ENCODE measurements around the gene ITGA1. TPM values are rescaled to one million over a fixed set of nuclear protein-coding genes. Genes with fewer than 3 reads are reported as not detected.

The ITGA1 gene
- total and polyA plus RNA-seq, 2 donors (not counting 1 experiment from before 2014, with no cell fraction given): 0.74 TPM; not detected in 1

- Histone ChIP-seq H3K4me3 (ENCODE audit: control extremely low read depth in 1 of 5, extremely low read depth in 1 of 5, insufficient read depth in 1 of 5, low read depth in 2 of 5, low read length in 4 of 5) (peak overlapping the region in 4 of 5 experiments; percentile 31 to 56 (median 55)), H3K79me2 (ENCODE audit: control insufficient read depth, insufficient read depth, low read length) (no peaks in the 10 kb centered on the region), H3K4me2 (replicated peaks; ENCODE audit: low read depth, low read length, poor library complexity, severe bottlenecking) (peak overlapping the region; percentile 74), H4K20me1 (ENCODE audit: control insufficient read depth, insufficient read depth, low read length, poor library complexity, severe bottlenecking) (no peaks in the 10 kb centered on the region), H3K36me3 (replicated peaks in 1 of 2; ENCODE audit: control extremely low read depth in 1 of 2, control insufficient read depth in 1 of 2, extremely low read depth in 1 of 2, insufficient read depth in 2 of 2, low read length in 1 of 2) (no peaks in the 10 kb centered on the region), H3K9me3 (ENCODE audit: control extremely low read depth in 1 of 3, control insufficient read depth in 2 of 3, insufficient read depth in 1 of 3, low read length in 2 of 3) (no peaks in the 10 kb centered on the region), H3K27ac (ENCODE audit: low read length in 2 of 2) (no peak overlapping the region), H2AFZ (ENCODE audit: insufficient read depth, low read depth, low read length, poor library complexity, severe bottlenecking) (peak overlapping the region; percentile 76), H3K4me1 (ENCODE audit: control insufficient read depth in 2 of 2, insufficient read depth in 2 of 2, low read length in 2 of 2) (peaks cover 13 to 17% of the 10 kb centered on the region in 2 donors), H3K27me3 (replicated peaks in 1 of 4; ENCODE audit: control extremely low read depth in 1 of 4, control insufficient read depth in 3 of 4, insufficient read depth in 4 of 4, low read length in 3 of 4) (peaks cover 0 to 28% (median 19%) of the 10 kb centered on the region in 4 experiments), H3K9ac (ENCODE audit: low read length) (peak overlapping the region; percentile 55)
- ATAC-seq (ENCODE audit: low read depth) (no peak), DNase-seq (no peak)
- Mint-ChIP-seq H3K27ac (no peak overlapping the region), H3K27me3 (peaks cover 46% of the 10 kb centered on the region), H3K9me3 (ENCODE audit: insufficient read depth) (no peaks in the 10 kb centered on the region), H3K4me3 (peak overlapping the region; percentile 65), H3K4me1 (peaks cover 12% of the 10 kb centered on the region)
- no peak for TF ChIP-seq EZH2 (IDR thresholded peaks at IDR 0.05; ENCODE audit: borderline replicate concordance, insufficient read depth, low read depth, low read length, poor library complexity, severe bottlenecking)
- TF ChIP-seq, protein P1, sequence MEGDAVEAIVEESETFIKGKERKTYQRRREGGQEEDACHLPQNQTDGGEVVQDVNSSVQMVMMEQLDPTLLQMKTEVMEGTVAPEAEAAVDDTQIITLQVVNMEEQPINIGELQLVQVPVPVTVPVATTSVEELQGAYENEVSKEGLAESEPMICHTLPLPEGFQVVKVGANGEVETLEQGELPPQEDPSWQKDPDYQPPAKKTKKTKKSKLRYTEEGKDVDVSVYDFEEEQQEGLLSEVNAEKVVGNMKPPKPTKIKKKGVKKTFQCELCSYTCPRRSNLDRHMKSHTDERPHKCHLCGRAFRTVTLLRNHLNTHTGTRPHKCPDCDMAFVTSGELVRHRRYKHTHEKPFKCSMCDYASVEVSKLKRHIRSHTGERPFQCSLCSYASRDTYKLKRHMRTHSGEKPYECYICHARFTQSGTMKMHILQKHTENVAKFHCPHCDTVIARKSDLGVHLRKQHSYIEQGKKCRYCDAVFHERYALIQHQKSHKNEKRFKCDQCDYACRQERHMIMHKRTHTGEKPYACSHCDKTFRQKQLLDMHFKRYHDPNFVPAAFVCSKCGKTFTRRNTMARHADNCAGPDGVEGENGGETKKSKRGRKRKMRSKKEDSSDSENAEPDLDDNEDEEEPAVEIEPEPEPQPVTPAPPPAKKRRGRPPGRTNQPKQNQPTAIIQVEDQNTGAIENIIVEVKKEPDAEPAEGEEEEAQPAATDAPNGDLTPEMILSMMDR (IDR thresholded peaks at IDR 0.05): no peak
- ChIA-PET CTCF (interaction anchor here (0.7 kb wide), 1 partner anchor 101 kb away, joined by 6 read pairs; no protein-coding TSS in a partner anchor), POLR2A (no interaction called here)
- intact Hi-C loops (cut with micrococcal nuclease): no loop called here
- 2% methylated on average over 19 of the region's 27 CpGs for whole genome bisulfite sequencing (ENCODE audit: insufficient coverage)
These were observed 202.2 kb downstream of the ITGA1 start for GRCh38 chr5:52989781-52990527.

DNA sequence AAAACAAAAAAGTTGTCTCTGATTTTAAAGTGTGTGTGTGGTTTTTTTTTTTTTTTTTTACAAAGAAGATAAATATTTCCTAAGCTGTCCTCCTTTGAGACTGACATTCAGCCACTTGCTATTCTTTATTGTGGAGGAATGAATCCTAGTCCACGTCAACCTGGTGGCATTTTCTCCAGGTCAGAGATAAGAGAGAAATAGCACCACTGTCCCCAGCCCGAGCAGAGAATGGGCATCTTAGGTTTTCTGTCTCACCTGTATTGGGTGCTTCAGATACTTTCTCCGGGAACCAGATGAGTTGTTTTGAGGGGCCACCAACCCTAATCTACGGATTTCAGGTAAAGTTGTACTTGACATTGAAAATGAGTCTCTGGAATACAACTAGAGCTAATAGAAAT is 202.8 kb downstream of the ITGA1 start:
- H3K9ac ChIP-seq (ENCODE audit: low read length): no peak overlapping the region
- H3K79me2 ChIP-seq (ENCODE audit: control insufficient read depth, insufficient read depth, low read length): no peaks in the 10 kb centered on the region
- no peak overlapping the region for H3K4me3 Mint-ChIP-seq
- H3K4me1 Mint-ChIP-seq: peaks cover 12% of the 10 kb centered on the region
- H3K4me3 ChIP-seq (ENCODE audit: control extremely low read depth in 1 of 5, extremely low read depth in 1 of 5, insufficient read depth in 1 of 5, low read depth in 2 of 5, low read length in 4 of 5): no peak overlapping the region
- POLR2A ChIA-PET: no interaction called here
- peaks cover 46% of the 10 kb centered on the region for H3K27me3 Mint-ChIP-seq
- H3K4me2 ChIP-seq (replicated peaks; ENCODE audit: low read depth, low read length, poor library complexity, severe bottlenecking): no peak overlapping the region
- H3K4me1 ChIP-seq (ENCODE audit: control insufficient read depth in 2 of 2, insufficient read depth in 2 of 2, low read length in 2 of 2): peaks cover 13 to 17% of the 10 kb centered on the region in 2 donors
- H3K36me3 ChIP-seq (replicated peaks in 1 of 2; ENCODE audit: control extremely low read depth in 1 of 2, control insufficient read depth in 1 of 2, extremely low read depth in 1 of 2, insufficient read depth in 2 of 2, low read length in 1 of 2): no peaks in the 10 kb centered on the region
- no peak for TF ChIP-seq EZH2 (IDR thresholded peaks at IDR 0.05; ENCODE audit: borderline replicate concordance, insufficient read depth, low read depth, low read length, poor library complexity, severe bottlenecking)
- TF ChIP-seq, protein P1 (IDR thresholded peaks at IDR 0.05): no peak
- CTCF ChIA-PET: interaction anchor here (0.7 kb wide), 1 partner anchor 101 kb away, joined by 6 read pairs; no protein-coding TSS in a partner anchor
- intact Hi-C loops (cut with micrococcal nuclease): no loop called here
- no peaks in the 10 kb centered on the region for H3K9me3 Mint-ChIP-seq (ENCODE audit: insufficient read depth)
- no peak overlapping the region for H3K27ac Mint-ChIP-seq
- H3K27ac ChIP-seq (ENCODE audit: low read length in 2 of 2): no peak overlapping the region
- 93% methylated on average over 2 of the region's 4 CpGs for WGBS (ENCODE audit: insufficient coverage)
- H3K9me3 ChIP-seq (ENCODE audit: control extremely low read depth in 1 of 3, control insufficient read depth in 2 of 3, insufficient read depth in 1 of 3, low read length in 2 of 3): no peaks in the 10 kb centered on the region
- no peaks in the 10 kb centered on the region for H4K20me1 ChIP-seq (ENCODE audit: control insufficient read depth, insufficient read depth, low read length, poor library complexity, severe bottlenecking)
- no peak for ATAC-seq (ENCODE audit: low read depth)
- H2AFZ ChIP-seq (ENCODE audit: insufficient read depth, low read depth, low read length, poor library complexity, severe bottlenecking): no peak overlapping the region
- peaks cover 0 to 28% (median 19%) of the 10 kb centered on the region in 4 experiments for H3K27me3 ChIP-seq (replicated peaks in 1 of 4; ENCODE audit: control extremely low read depth in 1 of 4, control insufficient read depth in 3 of 4, insufficient read depth in 4 of 4, low read length in 3 of 4)
- DNase-seq: no peak

Measured in B cell (primary cell).